GM19452 (cell line): Measurements from ENCODE around the gene TRIM63.

Experiments
- ATAC-seq: cut with Tn5 transposase; IDR thresholded peaks from one replicate; pipeline ENCODE4 v1.9.1; 2021; ENCODE audit not compliant: unreplicated experiment

Gene TRIM63

DNA sequence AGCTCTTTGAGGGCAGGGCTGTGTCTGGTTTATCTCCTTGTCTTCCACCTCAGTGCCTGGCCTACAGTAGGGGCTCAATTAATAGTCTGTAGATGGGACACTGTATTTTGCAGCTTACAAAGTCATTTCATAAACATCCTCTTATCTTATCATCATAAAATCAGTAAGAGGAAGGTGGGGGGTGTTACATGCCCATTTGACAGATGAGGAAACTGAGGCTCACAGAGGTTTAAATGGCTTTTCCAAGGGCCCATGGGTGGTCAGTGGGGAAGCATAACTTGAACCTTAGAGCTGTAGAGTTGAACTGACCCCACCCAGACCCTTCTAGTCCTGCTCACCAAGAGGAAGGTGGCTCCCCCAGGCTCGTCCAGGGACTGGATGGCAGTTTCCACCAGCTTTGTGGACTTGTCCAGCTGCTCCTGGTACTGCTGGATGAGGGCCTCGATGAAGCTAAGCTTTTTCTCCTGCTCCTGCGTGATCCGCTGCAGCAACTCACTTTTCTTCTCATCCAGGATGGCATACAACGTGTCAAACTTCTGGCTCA is 9.3 kb downstream of the TRIM63 start:
- no peak for ATAC-seq

DNA sequence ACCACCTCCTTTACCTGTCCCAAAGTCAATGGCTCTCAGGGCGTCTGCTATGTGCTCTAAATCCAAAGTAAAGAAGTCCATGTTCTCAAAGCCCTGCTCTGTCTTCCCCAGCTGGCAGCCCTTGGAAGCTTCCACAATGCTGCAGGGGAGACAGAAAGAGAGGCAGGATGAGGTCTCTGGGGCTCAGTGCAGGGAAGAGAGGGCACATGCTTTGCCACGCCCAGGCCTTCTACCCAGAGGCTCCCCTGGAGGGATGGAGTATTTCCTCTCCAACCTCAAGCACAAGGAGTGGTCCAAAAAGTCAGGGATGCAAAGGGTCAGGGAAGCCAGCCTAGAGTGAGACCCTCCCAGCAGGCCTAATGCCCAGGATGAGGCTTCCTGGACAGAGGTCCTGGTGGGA is 10.2 kb downstream of the TRIM63 start:
- ATAC-seq, result no peak

DNA sequence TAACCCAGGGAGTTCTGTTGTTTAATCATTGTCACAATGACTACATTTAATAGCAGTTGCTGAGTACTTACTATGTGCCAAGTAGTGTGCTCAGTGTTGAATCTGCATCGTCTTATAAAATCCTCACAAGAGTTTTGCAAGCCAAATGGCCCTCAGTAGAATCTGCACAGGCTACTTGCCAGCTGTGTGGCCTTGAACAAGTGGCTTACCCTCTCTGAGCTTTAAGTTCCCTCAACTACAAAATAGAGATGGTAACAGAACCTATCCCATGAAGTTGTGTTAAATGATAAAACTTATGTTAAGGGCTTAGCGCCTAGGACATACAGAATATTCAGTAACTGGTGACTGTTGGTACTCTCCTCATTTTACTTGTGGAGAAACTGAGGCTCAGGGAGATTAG is 12.4 kb downstream of the TRIM63 start:
- no peak for ATAC-seq

DNA sequence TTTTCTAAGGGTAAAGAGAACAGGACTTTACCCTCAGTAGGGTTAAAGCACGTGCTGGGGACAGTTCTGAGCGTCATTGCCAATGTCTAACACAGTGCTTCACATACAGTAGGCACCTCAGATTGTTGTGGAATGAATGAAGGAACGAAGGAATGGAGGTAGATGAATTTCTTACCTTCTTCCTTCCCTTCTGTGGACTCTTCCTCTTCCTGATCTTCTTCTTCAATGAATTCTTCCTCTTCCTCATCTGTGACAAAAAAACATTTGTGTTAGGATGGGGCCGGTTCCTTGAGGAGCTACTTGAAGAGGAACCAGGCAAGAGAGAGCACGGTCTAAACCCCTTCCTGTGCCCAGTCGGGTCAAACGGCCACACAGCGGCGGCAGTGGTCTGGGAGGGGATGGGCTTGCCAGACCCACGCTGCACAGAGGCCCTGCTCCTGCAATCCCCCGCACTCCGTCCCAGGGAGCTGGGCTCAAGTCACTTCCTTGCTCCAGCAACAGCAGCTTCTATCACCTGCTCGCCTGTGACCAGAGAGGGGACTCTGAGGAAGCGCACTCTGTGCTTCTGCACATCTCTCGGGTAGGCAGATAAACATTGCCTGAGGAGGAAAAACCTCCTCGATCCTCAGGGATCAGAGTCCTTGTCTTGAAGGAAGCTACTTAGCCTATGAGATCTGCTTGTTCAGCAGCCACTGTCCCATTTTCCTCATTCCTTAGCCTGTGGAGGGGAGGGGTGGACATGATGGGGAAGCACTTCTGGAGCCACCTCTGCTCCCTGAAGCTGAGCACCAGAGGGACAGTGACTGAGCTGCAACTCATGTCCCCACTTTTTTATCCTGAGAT is 13.5 kb downstream of the TRIM63 start:
- ATAC-seq, result no peak

DNA sequence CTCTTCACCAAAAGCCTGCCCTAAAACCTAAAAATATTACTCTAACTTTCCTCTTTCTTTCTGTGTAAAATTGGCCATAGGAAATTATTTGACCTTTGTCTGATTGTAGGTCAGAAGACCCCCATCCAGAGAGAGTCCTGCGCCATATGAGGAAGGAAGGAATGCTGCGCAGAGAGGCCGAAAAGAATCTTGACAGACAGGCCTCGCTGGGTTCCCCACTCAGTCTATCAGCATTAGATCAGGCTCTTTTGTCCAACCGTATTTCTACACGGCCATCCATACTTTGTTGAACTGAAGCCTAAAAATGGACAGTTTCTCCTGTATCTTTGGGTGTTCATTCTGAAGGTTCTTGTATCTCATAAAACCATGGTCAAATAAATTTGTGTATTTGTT is 17.2 kb downstream of the TRIM63 start:
- ATAC-seq, result no peak

DNA sequence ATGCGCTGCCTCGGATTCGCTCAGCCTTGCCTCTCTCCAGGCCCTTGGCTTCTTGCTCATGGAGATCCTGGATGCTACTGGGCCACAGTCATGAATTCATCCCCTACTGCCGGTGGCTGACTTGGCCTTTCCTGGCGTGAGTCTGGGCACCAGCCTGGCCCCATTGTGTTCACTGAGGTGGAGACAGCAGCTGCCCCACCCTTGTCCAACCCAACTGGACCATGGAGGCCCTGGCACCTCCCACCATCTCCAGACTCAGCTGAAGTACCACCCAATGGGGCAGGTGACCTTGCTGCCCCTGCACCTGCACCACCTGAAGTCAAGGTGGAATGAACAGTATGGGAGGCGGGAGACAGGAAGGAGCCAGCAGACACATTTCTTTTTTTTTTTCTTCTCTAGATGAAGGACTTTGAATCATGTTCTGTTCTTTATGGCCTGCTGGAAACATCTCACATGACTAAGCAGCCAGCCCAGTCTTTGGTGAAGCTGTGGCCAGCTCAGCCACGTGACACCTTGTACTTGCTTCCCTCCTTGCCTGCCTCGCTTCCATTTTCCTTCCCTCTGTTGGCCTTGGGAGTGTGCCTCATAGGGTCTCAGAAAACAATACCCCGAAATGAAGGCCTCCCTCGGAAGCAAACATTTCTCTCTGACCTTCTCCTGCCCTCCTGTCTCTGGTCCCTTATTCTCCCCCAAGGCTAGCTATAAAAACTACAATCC is 17.7 kb downstream of the TRIM63 start:
- no peak for ATAC-seq

DNA sequence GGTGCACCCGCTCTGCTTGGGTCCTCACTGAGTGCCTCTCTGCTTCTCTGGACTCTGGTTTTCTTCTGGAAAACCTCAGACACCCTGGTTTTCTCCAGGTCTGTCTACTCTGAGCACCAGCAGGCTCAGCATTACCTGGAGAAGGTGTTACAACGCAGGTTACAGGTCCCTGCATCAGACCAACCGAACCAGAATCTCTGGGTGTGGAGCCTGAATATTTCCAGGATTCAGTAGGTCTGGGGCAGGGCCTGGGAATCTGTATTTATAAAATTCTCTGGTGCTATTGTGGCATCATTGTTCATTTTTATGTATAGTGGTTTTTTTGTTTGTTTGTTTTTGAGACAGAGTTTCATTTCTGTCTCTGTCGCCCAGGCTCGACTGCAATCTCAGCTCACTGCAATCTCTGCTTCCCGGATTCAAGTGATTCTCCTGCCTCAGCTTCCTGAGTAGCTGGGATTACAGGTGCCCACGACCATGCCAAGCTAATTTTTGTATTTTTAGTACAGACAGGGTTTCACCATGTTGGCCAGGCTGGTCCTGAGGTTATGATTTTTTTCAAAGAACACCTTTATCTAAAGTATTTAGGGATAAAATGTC is 20.1 kb downstream of the TRIM63 start:
- no peak for ATAC-seq

DNA sequence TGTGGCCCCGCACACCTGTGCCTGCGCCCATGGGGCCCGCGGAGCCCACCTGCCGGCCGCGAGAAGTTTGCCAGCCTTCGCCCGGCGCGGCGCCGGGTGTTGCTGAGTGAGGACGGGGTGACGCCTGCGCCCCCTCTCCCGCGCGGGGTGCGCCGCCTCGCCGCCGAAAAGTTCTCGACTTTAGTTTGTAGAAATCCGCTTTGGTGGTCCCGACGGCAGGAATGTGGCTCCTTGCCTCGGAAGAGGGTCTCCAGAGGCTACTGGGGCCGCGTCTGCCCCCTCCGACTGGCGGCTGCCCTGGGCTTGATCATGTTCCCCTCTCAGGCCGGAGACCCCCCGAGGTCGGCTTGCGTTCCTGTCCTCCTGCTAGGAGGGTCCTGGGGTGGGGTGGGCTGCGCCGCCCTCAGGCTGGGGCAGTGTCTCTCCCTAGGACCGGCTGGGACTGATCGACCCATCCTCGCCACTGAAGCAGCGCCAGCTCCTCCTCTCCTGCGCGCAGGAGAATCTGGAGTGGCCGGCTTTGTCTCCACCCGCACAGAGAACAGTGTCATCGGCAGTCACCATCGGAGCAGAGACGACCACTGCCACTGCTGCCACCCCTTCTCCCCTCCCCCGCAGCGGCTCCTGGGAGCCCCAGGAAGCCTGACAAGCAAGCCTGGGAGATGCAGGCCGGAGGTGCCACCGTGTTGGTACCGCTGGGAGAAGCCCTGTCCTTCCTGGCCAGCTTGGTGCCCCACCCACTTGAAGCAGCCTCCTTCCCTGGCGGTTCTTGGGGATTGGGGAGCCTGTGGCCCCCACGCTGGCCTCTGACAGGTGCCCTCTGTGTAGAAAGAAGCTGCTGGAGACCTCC is 21.0 kb downstream of the TRIM63 start:
- no peak for ATAC-seq

DNA sequence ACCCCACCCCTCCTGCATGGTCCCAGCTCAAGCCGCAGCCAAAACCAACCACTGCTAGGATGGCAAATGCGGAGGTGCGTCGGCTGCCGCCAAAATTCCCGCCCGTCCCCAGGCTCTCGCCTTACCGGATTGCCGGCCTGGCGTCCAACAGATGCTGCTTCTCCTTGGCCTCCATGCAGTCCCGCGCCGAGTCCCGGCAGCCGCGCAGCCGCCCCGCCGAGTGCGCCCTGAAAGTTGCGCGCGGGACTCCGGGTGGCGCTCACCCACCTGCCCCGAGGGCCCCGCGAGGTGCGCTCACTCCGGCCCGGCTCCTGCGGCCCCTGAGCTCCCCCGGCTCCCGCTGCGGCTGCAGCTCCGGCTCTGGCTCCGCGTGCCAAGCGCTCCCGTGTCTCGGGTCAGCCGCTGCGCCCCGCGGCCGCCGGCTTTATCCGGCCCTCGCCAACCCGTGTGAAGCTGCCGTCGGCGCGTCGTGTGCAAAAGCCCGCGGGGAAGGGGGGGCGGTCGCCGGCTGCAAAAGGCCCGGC is 21.6 kb downstream of the TRIM63 start, which contains the start of gene SLC30A2:
TSS of gene SLC30A2 (minus strand) at position 397 of the 524 bp plus-strand sequence. CDS start at position 175, 222 bp downstream.
- ATAC-seq, result no peak

DNA sequence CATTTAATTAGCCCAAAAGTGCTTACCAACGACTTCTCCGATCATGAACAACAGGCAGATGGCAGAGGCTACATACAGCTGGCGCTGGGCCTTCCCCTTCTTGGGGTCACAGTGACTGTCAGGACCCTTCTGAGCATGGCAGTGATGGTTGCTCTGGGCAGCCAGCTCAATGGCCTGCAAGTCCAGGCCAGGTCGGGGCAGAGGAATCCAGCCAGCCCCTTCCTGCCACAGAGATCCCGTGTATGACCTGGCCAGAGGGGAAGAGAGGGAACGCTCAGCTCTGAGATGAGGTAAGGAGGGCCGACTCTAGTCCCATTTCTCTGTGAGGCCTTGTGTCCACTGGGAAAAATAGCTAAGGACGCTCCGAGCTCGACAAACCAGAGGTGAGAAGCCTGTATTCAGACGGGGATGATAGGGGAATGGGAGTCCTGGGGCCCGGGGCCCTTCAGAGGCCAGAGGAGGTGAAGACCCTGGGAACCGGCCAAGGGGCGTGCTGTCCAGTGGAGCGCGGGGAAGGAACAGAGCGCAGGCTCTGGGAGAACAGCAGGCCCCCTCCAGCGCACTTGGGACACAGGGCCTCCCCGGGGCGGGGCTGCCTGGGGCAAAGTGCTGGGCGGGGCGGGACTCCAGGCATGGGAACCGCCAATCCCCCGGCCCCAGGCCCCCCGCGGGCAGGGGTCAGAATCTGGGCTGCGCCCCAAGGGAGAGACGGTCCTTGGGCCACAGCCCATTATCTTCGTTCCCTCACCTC is 22.3 kb downstream of the TRIM63 start:
- ATAC-seq, result no peak

DNA sequence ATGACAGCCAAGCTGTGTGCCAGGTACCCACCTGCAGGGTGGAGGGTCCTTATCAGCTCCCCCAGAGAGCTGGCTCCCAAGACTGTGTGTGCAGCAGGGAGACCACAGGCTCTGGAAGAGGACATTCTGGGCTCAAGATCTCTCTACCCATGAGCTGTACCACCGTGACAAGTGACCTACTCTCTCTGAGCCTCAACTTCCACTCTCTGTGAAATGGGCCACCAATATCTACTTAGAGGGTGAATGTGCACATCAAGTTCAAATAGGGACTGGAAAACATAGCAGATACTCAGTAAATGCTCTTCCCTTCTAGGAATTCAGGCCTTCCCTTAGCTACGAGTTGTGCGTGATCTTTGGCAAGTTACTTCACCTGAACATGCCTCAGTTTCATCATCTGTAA is 23.0 kb downstream of the TRIM63 start:
- ATAC-seq, result no peak

DNA sequence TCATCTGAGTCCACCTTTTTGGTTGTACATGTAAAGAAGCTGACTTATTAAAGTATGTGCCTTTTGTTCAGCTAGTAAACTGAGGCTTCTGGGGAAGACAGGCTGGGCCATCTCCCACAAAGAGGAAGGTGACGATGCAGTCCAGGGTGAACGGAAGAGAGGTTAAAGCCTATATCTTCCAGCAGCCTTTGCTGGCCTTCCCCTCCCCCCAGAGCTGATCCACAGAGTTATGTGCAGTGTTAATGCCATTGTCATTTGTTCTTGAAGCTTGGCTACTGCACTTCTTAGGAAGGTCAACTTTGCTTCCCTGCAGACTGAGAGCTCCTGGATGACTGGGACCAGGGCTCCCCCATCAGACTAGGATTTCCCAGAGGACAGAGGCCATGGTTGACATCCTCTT is 23.7 kb downstream of the TRIM63 start:
- no peak for ATAC-seq

DNA sequence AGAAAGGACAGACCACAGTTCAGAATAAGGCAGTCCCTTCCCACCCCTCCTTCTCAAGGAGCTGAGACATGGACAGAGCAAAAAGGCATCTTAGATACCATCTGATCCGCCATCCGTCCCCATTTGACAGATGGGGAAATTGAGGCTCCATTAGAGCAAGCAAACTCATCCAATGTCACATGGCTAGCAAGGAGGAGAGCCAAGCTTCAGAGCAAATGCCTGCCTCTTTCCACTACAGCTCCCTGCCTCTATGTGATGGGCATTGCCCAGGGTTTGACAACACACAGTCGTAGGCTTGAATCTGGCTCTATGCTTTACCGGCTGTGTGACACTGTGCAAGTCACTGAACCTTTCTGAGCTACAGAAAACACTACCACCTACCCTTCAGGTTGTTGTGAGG is 25.5 kb downstream of the TRIM63 start:
- no peak for ATAC-seq

DNA sequence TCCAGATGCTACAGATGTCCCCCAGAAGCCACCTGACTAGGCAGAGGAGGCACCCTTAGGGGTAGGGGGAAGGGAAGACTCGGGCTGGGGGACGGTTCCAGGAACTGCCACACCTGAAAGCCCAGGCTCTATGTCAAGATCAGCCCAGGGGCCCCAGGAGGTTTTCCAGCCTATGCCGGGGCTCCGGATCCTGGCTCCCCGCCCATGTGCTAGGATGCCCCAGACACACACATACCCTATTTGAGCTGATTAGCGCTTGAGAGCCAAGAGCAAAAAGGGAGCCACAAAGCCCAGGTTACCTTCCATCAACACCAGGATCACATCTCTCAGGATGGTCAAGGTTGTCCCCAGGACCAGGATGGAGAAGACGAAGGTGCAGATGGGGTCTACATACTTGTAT is 26.0 kb downstream of the TRIM63 start:
- ATAC-seq, result no peak

DNA sequence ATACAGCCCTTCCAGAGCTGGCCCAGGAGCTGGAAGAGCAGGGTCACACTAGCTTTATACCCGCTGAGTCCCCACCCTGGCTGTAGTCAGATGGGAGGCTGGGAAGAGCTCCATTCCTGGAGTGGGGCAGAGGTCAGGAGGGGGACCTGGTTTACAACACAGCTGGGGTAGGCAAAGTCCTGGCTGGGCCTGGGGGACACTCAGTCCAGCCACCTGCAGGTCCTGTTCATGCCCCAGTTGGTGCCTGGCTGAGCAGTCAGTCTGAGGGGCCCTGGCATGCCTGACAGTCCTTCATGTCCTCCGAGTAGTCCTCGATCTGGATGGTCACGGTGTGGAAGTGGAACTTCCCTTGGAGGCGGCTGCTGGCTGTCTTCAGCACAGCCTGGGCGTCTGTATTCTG is 28.5 kb downstream of the TRIM63 start:
- no peak for ATAC-seq

DNA sequence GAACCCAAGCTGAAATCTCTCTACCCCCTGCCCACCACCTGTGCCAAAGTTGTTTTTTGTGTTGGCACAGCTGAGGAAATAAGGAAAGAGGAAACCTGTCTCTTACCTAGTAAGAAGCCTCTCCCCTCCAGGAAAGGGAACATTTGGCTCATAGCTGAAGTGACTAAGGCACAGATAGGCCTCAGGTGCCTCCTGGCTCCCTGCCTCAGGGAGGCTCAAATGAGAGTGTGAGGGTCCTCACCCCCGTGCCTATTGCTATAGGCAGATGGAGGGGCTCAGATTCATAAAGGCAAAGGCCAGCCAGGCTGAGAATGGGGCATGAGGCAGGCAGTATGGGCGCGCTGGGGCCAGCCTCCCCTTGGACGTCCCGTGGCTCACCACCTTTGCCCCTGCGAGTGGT is 29.0 kb downstream of the TRIM63 start:
- ATAC-seq, result no peak

DNA sequence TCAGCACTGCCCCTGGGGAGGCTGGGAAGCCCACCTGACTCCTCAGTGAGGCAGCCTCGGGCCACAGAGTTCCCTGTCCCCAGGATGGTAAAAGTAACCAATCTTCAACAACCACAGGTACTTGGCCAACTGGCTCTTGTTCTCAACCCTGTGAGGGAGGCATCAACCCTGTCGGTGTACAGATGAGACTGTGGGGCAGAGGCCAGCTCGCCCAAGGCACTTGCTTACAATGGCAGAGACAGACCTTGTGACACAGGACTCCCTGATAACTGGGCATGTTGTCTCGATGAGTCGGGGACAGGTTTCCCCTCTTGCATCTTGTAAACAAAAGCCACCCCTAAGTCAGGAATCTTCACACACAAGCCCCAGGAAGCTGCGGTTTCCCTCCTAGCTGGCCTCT is 29.5 kb downstream of the TRIM63 start:
- no peak for ATAC-seq

DNA sequence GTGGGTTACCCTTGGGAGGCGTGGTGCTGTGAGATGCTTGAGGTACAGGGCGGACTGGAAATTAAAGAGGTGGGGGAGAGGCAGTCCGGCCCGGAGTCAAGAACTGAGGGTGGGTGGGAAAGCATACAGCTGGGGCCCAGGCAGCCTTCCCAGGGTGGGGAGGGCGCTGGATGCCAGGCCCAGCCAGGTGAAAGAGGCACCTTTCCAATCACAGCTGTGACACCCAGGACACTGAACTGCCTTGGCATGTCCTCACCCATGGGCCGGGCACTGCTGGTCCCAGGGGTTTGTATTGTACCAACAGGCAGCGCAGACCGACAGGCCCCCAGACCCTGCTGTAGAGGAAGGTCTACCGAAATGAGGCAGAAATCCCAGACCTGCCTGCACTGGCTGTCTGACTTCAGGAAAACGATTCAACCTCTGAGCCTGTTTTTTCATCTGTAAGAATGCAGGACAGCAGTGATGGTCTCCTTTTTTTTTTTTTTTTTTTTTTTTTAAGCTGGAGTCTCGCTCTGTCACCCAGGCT is 30.6 kb downstream of the TRIM63 start:
- ATAC-seq, result no peak

DNA sequence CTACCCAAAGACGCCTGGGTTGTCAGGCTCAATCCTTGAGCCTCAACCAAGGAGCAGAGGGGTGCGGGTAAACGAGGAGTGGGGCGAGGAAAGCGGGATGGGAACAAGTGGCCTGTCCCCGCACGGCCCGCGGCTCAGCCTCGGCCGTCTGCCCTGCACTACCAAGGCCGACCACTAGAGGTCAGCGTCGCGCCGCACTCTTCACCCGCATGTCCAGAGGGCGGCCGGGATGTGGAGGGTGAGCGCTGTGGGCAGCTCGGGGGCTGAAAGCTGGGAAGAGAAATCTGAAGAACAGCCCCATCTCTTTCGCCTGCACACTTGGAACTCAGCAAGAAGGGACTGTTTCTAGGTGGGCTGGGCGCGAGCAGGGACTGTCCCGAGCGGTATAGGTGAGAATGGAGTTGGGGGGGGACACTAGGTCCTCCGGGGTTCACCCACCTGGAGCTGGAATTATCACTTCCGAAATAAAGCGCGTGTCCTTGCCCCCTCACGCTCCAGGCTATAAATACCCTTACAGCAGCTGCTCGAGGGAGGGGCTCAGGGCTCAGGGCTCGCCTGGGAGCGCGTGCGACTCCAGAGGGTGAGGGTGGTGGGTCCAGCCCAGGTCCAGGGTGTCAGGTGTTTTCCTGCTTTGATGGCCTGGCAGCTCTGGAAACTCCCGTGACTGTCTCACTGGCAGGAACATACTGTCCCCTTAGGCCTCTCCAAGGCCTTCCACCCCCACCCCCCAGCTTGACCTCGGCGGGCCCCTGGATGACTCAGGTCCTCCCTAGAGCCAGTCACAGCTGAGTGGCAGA is 31.3 kb downstream of the TRIM63 start:
- ATAC-seq, result peak; percentile 60
